Smooth muscle cell (in vitro differentiated cells): Measurements from ENCODE around the gene COL1A1. TPM values are rescaled to one million over a fixed set of nuclear protein-coding genes. Genes with fewer than 3 reads are reported as not detected.

Source experiments
- DNase-seq: peaks from one replicate; lab custom pipeline; 2025; ENCODE audit not compliant: unreplicated experiment; lab: John Stamatoyannopoulos, UW
- H2AFZ ChIP-seq: fragments of 200-600 bp; sonication (generic); 2 replicates; pipeline ENCODE4 v1.6.0; 2016; ENCODE audit warnings: antibody characterized with exemption, low read depth, mild to moderate bottlenecking
- H3F3A ChIP-seq: fragments of 200-600 bp; sonication (generic); 2 replicates; pipeline ENCODE4 v1.6.0; 2017; ENCODE audit warnings: antibody characterized with exemption, low read depth
- H3K27ac ChIP-seq: fragments of 200-600 bp; sonication (generic); 2 replicates; pipeline ENCODE4 v1.5.1; 2016; ENCODE audit warnings: low read depth, mild to moderate bottlenecking
- H3K27me3 ChIP-seq: fragments of 200-600 bp; sonication (generic); 2 replicates; pipeline ENCODE4 v1.6.1; 2016; ENCODE audit warnings: low read depth, mild to moderate bottlenecking
- H3K36me3 ChIP-seq: fragments of 200-600 bp; sonication (generic); 2 replicates; pipeline ENCODE4 v1.5.1; 2016; ENCODE audit warnings: low read depth
- H3K4me1 ChIP-seq: fragments of 200-600 bp; sonication (generic); 2 replicates; pipeline ENCODE4 v1.5.1; 2016; ENCODE audit warnings: low read depth
- H3K4me2 ChIP-seq: fragments of 200-600 bp; sonication (generic); 2 replicates; pipeline ENCODE4 v1.6.0; 2016; ENCODE audit warnings: mild to moderate bottlenecking
- H3K4me3 ChIP-seq: fragments of 200-600 bp; sonication (generic); 2 replicates; pipeline ENCODE4 v1.5.1; 2016; ENCODE audit warnings: mild to moderate bottlenecking
- H3K79me2 ChIP-seq: fragments of 200-600 bp; sonication (generic); 2 replicates; pipeline ENCODE4 v1.6.0; 2016; ENCODE audit warnings: low read depth, mild to moderate bottlenecking
- H3K9ac ChIP-seq: fragments of 200-600 bp; sonication (generic); 2 replicates; pipeline ENCODE4 v1.6.0; 2016; ENCODE audit warnings: low read depth
- H3K9me3 ChIP-seq: fragments of 200-600 bp; sonication (generic); replicated peaks from 2 replicates; pipeline ENCODE4 v1.5.1; 2016; ENCODE audit warnings: low read depth
- H4K20me1 ChIP-seq: fragments of 200-600 bp; sonication (generic); 2 replicates; pipeline ENCODE4 v1.6.0; 2016; ENCODE audit warnings: low read depth
- WGBS: methylation state at CpG from one replicate; pipeline ENCODE4 v1.1.7; 2016; ENCODE audit warnings: low lambda C conversion rate; 5-methylcytosine and 5-hydroxymethylcytosine counted together
- polyA plus RNA-seq: library from polyadenylated mRNA; unstranded; fragments of >200 nt; fragmentation: Nextera tagmentation; extraction: Ambion mirVana; gene quantifications from 2 replicates; pipeline ENCODE4 v1.2.1, GENCODE V29; 2016
- total RNA-seq: library from RNA; depleted of rRNA; stranded (reverse); fragments of >200 nt; gene quantifications from 2 replicates; pipeline ENCODE4 v1.2.3, GENCODE V29; 2014
- TF ChIP-seq, protein P1 (sequence below): fragments of 200-600 bp; sonication (generic); IDR thresholded peaks from 2 replicates; pipeline ENCODE4 v1.5.1; 2017; ENCODE audit warnings: borderline replicate concordance, mild to moderate bottlenecking, antibody characterized with exemption; ENCODE audit not compliant: insufficient read depth, poor library complexity, severe bottlenecking

Gene COL1A1
- total and polyA plus RNA-seq, 2 experiments from 2014 or later, result 4,141 to 25,649 TPM

DNA sequence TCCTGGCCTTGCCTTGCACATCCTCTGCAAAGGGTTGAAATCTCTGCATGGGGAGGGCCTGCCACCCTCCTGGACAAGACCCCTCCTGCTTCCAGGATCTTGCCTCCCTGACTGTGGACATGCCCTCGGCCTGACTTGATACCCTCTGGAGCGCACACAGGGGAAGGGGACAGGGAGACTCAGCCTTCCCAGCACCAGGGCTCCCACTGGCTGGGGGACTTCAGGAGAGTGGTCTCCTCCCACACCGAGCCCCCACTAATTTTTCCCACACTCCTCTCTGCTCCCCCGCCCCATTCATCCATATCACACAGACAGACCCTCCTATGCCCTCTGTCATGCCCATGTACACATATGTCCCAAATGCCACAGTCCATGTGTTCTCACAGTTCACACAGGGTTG lies 21.3 kb downstream of the COL1A1 start:
- no peaks in the 10 kb centered on the region for H3K36me3 ChIP-seq
- H3K27me3 ChIP-seq, result no peaks in the 10 kb centered on the region
- TF ChIP-seq, protein P1, sequence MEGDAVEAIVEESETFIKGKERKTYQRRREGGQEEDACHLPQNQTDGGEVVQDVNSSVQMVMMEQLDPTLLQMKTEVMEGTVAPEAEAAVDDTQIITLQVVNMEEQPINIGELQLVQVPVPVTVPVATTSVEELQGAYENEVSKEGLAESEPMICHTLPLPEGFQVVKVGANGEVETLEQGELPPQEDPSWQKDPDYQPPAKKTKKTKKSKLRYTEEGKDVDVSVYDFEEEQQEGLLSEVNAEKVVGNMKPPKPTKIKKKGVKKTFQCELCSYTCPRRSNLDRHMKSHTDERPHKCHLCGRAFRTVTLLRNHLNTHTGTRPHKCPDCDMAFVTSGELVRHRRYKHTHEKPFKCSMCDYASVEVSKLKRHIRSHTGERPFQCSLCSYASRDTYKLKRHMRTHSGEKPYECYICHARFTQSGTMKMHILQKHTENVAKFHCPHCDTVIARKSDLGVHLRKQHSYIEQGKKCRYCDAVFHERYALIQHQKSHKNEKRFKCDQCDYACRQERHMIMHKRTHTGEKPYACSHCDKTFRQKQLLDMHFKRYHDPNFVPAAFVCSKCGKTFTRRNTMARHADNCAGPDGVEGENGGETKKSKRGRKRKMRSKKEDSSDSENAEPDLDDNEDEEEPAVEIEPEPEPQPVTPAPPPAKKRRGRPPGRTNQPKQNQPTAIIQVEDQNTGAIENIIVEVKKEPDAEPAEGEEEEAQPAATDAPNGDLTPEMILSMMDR, result no peak
- peaks cover 48% of the 10 kb centered on the region for H4K20me1 ChIP-seq
- no peaks in the 10 kb centered on the region for H3K79me2 ChIP-seq
- peaks cover 22% of the 10 kb centered on the region for H3K4me1 ChIP-seq
- no peak overlapping the region for H2AFZ ChIP-seq
- WGBS, result 91% methylated on average over 4 of the region's 4 CpGs
- peaks cover 54% of the 10 kb centered on the region for H3F3A ChIP-seq
- no peak overlapping the region for H3K4me3 ChIP-seq
- DNase-seq, result no peak
- H3K4me2 ChIP-seq, result no peak overlapping the region
- H3K9ac ChIP-seq, result no peak overlapping the region
- no peaks in the 10 kb centered on the region for H3K9me3 ChIP-seq
- peak overlapping the region; percentile 98 for H3K27ac ChIP-seq

DNA sequence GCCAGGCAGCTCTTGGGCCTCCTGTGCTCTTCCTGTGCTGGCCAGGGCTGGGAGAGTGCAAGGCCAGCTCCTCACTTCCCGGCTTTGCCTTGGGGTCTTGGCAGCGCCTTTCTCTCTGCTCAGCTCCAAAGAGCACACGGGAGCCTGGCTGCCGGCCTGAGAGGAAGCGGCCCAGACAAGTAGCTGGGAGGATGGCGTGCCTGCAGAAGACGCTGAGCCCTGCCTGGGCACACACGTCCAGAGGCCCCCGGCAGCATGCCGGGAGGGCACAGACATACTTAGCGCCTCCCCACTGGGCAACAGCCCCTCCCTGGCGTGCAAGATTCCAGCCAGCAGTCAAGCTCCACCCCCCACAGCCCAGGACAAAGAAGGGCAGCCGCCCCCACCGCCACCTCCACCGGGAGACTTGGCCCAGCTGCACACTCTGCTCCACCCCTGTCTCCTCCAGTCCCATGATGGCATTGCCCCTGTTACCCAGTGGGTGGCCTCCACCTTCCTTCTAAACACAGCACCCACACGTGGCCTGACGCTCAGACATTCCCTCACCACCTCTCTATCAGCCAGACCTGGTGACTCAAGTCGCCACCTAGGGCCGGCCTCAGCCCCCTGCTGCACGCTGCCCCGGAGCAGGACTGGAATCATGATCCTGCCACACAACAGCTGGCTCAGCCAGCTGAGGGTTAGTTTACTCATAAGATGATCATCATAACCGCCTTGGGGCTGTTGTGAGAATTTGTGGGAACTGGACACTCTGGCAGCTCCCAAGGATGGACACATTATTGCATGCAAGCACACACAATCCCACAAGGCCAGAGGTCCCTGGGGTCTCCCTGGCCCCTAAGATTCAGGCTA lies 23.2 kb downstream of the COL1A1 start:
- H3K4me2 ChIP-seq, result peak overlapping the region; percentile 72
- no peaks in the 10 kb centered on the region for H3K27me3 ChIP-seq
- no peaks in the 10 kb centered on the region for H3K36me3 ChIP-seq
- TF ChIP-seq, protein P1, result peak; percentile 28
- no peaks in the 10 kb centered on the region for H3K79me2 ChIP-seq
- H3K9me3 ChIP-seq, result no peaks in the 10 kb centered on the region
- peak overlapping the region; percentile 81 for H3K9ac ChIP-seq
- WGBS, result 3% methylated on average over 15 of the region's 22 CpGs
- peaks cover 29% of the 10 kb centered on the region for H4K20me1 ChIP-seq
- H3F3A ChIP-seq, result peaks cover 40% of the 10 kb centered on the region
- peaks cover 14% of the 10 kb centered on the region for H3K4me1 ChIP-seq
- no peak overlapping the region for H2AFZ ChIP-seq
- peak; percentile 55 for DNase-seq
- no peak overlapping the region for H3K4me3 ChIP-seq
- peak overlapping the region; percentile 98 for H3K27ac ChIP-seq

DNA sequence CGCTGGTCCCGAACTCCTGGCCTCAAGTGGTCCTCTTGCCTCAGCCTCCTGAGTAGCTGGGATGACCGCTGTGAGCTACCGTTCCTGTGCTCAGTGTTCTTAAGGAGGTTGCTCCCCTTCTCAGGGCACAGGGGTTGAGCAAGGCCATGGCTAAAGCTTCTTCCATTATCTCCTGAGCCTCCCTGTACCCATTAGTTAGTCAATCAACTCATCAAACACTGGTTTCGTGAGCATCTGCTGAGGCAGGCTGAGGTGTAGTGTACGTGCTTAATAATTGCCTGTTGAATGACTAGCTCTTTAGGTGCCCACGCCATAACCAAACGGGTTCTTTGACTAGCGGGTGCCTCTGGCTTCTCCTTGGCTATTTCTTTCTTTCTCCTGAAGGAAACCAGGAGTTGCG lies 24.0 kb downstream of the COL1A1 start:
- no peaks in the 10 kb centered on the region for H3K9me3 ChIP-seq
- H3K4me3 ChIP-seq, result no peak overlapping the region
- peak overlapping the region; percentile 68 for H3K4me2 ChIP-seq
- no peak for DNase-seq
- peaks cover 14% of the 10 kb centered on the region for H3K4me1 ChIP-seq
- peak overlapping the region; percentile 98 for H3K27ac ChIP-seq
- no peaks in the 10 kb centered on the region for H3K27me3 ChIP-seq
- peaks cover 22% of the 10 kb centered on the region for H4K20me1 ChIP-seq
- H2AFZ ChIP-seq, result no peak overlapping the region
- H3K36me3 ChIP-seq, result no peaks in the 10 kb centered on the region
- peaks cover 35% of the 10 kb centered on the region for H3F3A ChIP-seq
- H3K79me2 ChIP-seq, result no peaks in the 10 kb centered on the region
- TF ChIP-seq, protein P1, result no peak
- WGBS, result 84% methylated on average over 10 of the region's 10 CpGs
- H3K9ac ChIP-seq, result peak overlapping the region; percentile 81
